K562 (cell line): ENCODE results near the gene TLX2. TPM values are rescaled to one million over a fixed set of nuclear protein-coding genes. Genes with fewer than 3 reads are reported as not detected.

Source experiments
- CEBPZ ChIP-seq: fragments of 150-350 bp; IDR thresholded peaks from 2 replicates; pipeline ENCODE4 v1.6.1; 2014; ENCODE audit warnings: low read depth, mild to moderate bottlenecking, low read length, borderline replicate concordance
- MGA ChIP-seq: fragments of 450-650 bp; IDR thresholded peaks from 2 replicates; pipeline ENCODE4 v1.6.1; 2016; ENCODE audit warnings: mild to moderate bottlenecking, moderate library complexity
- POLR2G ChIP-seq: fragments of 200-400 bp; formaldehyde crosslinking; IDR thresholded peaks from 2 replicates; pipeline ENCODE4 v1.6.1; 2017; ENCODE audit warnings: low read depth, mild to moderate bottlenecking, antibody characterized with exemption, low read length, moderate library complexity
- RBBP5 ChIP-seq: fragments of 200-600 bp; sonication (generic); IDR thresholded peaks from 2 replicates; pipeline ENCODE4 v1.6.1; 2012; ENCODE audit warnings: borderline replicate concordance, mild to moderate bottlenecking, low read length, control low read depth, inconsistent platforms; ENCODE audit not compliant: insufficient read depth, poor library complexity, severe bottlenecking
- RBM15 ChIP-seq: fragments of 200-400 bp; formaldehyde crosslinking; IDR thresholded peaks from 2 replicates; pipeline ENCODE4 v1.6.1; 2018; ENCODE audit warnings: mild to moderate bottlenecking, low read length, moderate library complexity; ENCODE audit not compliant: insufficient read depth
- polyA plus RNA-seq, 8 experiments: library from polyadenylated mRNA; depleted of rRNA in 4 of 8; stranded (reverse) in 5 of 8; unstranded in 3 of 8; fragments of >200 nt; fragmentation: Nextera tagmentation in 2 of 8; fragmentation: Illumina TruSeq in 1 of 8; extraction: Ambion mirVana in 2 of 8; extraction: Trizol in 1 of 8; gene quantifications; 2 replicates each; pipeline versions ENCODE4 v1.2.1 to v1.2.3, GENCODE V29; 2011 to 2014; ENCODE audit warnings: inconsistent platforms in 1 of 8, missing spikeins in 1 of 8
- total RNA-seq, 7 experiments: library from RNA; depleted of rRNA in 6 of 7; stranded (reverse); fragments of >200 nt in 6 of 7; fragmentation: Illumina TruSeq in 2 of 7; extraction: Trizol in 2 of 7; gene quantifications; 2 replicates each; pipeline versions ENCODE4 v1.2.1 to v1.2.3, GENCODE V29; 2011 to 2021; ENCODE audit warnings: low replicate concordance in 1 of 7
- TF ChIP-seq, protein P1 (sequence below): fragments of 450-650 bp; IDR thresholded peaks from 2 replicates; pipeline ENCODE4 v1.6.1; 2016; ENCODE audit warnings: missing biosample characterization, missing genetic modification characterization
- TF ChIP-seq, protein P2 (sequence below): sonication (generic); formaldehyde crosslinking; IDR thresholded peaks from 2 replicates; pipeline ENCODE4 v1.5.0; 2020; ENCODE audit warnings: missing genetic modification reagents

Gene TLX2
- total and polyA plus RNA-seq, 9 of the 15 experiments (the other 6 are each of a cell fraction or from before 2014, with no cell fraction given): not detected

GRCh38 chr2:74481961-74482800, 32.1 kb upstream of the TLX2 start (continued):
- TF ChIP-seq CEBPZ (no peak), POLR2G (peak; percentile 80), RBBP5 (peak; percentile 86), MGA (peak; percentile 50; the same call in 1 of the 2 replicates), RBM15 (no peak)
- TF ChIP-seq, protein P1, sequence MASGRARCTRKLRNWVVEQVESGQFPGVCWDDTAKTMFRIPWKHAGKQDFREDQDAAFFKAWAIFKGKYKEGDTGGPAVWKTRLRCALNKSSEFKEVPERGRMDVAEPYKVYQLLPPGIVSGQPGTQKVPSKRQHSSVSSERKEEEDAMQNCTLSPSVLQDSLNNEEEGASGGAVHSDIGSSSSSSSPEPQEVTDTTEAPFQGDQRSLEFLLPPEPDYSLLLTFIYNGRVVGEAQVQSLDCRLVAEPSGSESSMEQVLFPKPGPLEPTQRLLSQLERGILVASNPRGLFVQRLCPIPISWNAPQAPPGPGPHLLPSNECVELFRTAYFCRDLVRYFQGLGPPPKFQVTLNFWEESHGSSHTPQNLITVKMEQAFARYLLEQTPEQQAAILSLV: no peak
- TF ChIP-seq, protein P2, sequence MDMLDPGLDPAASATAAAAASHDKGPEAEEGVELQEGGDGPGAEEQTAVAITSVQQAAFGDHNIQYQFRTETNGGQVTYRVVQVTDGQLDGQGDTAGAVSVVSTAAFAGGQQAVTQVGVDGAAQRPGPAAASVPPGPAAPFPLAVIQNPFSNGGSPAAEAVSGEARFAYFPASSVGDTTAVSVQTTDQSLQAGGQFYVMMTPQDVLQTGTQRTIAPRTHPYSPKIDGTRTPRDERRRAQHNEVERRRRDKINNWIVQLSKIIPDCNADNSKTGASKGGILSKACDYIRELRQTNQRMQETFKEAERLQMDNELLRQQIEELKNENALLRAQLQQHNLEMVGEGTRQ (CRISPR knock-in tag): no peak
